Sigmoid colon (tissue), 7 donors: ENCODE measurements around the gene NMT1. TPM values are rescaled to one million over a fixed set of nuclear protein-coding genes. Genes with fewer than 3 reads are reported as not detected.
"Not testable (repeated sequence)": the region's sequence is repeated elsewhere in the genome, so short reads cannot be mapped to it uniquely, and the experiment has no call there.

Source experiments
- DNase-seq: peaks from one replicate; pipeline ENCODE4 v3.0.0-alpha.2; 2019
- H3K27ac ChIP-seq, 4 donors: fragments of 200-600 bp; sonication (generic); one replicate each; pipeline ENCODE4 v1.5.1; 2016 to 2019; ENCODE audit warnings: mild to moderate bottlenecking in 1 of 4
- H3K27me3 ChIP-seq, 3 donors: fragments of 200-600 bp; sonication (generic); one replicate each; pipeline ENCODE4 v1.5.1; 2019; ENCODE audit warnings: mild to moderate bottlenecking in 1 of 3
- H3K36me3 ChIP-seq, 4 donors: fragments of 200-600 bp; sonication (generic); one replicate each; pipeline ENCODE4 v1.5.1; 2016 to 2019
- H3K4me1 ChIP-seq, 4 donors: fragments of 200-600 bp; sonication (generic); one replicate each; pipeline ENCODE4 v1.5.1; 2017 to 2019
- H3K4me3 ChIP-seq, 4 donors: fragments of 200-600 bp; sonication (generic); one replicate each; pipeline ENCODE4 v1.5.1; 2017 to 2019; ENCODE audit warnings: mild to moderate bottlenecking in 2 of 4, moderate library complexity in 1 of 4
- H3K9me3 ChIP-seq, 4 donors: fragments of 200-600 bp in 3 of 4; sonication (generic) in 3 of 4; one replicate each; pipeline versions ENCODE4 v1.5.1 to v1.6.1; 2013 to 2019
- CTCF ChIP-seq, 4 experiments: fragments of 450-650 bp in 3 of 4; fragments of 200-600 bp in 1 of 4; IDR thresholded peaks; one replicate each; pipeline ENCODE4 v1.5.1; 2016 to 2019; ENCODE audit warnings: antibody characterized with exemption in 4 of 4, mild to moderate bottlenecking in 3 of 4, moderate library complexity in 2 of 4
- EP300 ChIP-seq, 4 donors: sonication (generic); formaldehyde crosslinking; IDR thresholded peaks; one replicate each; pipeline ENCODE4 v1.6.1; 2017; ENCODE audit warnings: antibody characterized with exemption in 4 of 4
- POLR2A ChIP-seq, 2 donors: fragments of 450-650 bp; IDR thresholded peaks; one replicate each; pipeline ENCODE4 v1.6.1; 2016; ENCODE audit warnings: antibody characterized with exemption in 2 of 2, mild to moderate bottlenecking in 2 of 2, moderate library complexity in 2 of 2
- POLR2AphosphoS5 ChIP-seq, 4 donors: sonication (generic); formaldehyde crosslinking; IDR thresholded peaks; one replicate each; pipeline ENCODE4 v1.6.1; 2017; ENCODE audit warnings: antibody characterized with exemption in 4 of 4
- WGBS, 2 donors: extraction: QIAGEN DNeasy Blood & Tissue Kit; methylation state at CpG; one replicate each; pipeline ENCODE4 v1.1.7; 2013; 5-methylcytosine and 5-hydroxymethylcytosine counted together
- intact Hi-C: fragments of 100-400 bp; cut with DNase I; formaldehyde crosslinking; loops from one replicate; pipeline ENCODE4 v1.15.1; 2023
- polyA plus RNA-seq, 3 donors: library from polyadenylated mRNA; stranded (reverse); fragments of 200-250 nt; gene quantifications; one replicate each; pipeline ENCODE4 v1.2.3, GENCODE V29; 2013
- total RNA-seq, 4 donors: library from RNA; depleted of rRNA; stranded (reverse); fragments of >200 nt; gene quantifications; one replicate each; pipeline ENCODE4 v1.1.0, GENCODE V29; 2016
- donor health status: healthy with polysubstance abuse.
- donor health status: Bipolar disorder and iron deficiency.
- donor health status: healthy.

NMT1 gene
- total and polyA plus RNA-seq, 7 donors: 13.2 to 59.2 (median 41.0) TPM

GRCh38 chr17:45051060-45051719, 9.9 kb upstream of the NMT1 start, which contains the start of gene DCAKD:
DCAKD (minus strand) TSS chr17:45051632; CDS start chr17:45034885, 16,747 bp downstream.
- peak in 1 of 2 donors; percentile 67 for TF ChIP-seq POLR2A (IDR thresholded peaks at IDR 0.05)
- no peak for TF ChIP-seq EP300 (IDR thresholded peaks at IDR 0.05)
- TF ChIP-seq POLR2AphosphoS5 (IDR thresholded peaks at IDR 0.05): peak; percentile 47 to 79 (median 74)
- TF ChIP-seq CTCF (IDR thresholded peaks at IDR 0.05): no peak
- peak within 1 kb of the TSS; percentile 88 to 95 (median 92) for H3K27ac ChIP-seq
- DNase-seq: peak; percentile 97
- no peaks in the 10 kb centered on the region for H3K27me3 ChIP-seq
- H3K4me3 ChIP-seq: peak within 1 kb of the TSS; percentile 45 to 69 (median 60)
- H3K9me3 ChIP-seq: no peaks in the 10 kb centered on the region
- WGBS, 2 donors: 0% methylated on average over 56 of the region's 56 CpGs
- no peaks in the 10 kb centered on the region for H3K36me3 ChIP-seq
- H3K4me1 ChIP-seq: peaks cover 0 to 30% (median 17%) of the 10 kb centered on the region in 4 donors
- intact Hi-C loops: loop anchor here (5.0 kb wide), 2 partner anchors 41 to 84 kb away; partner anchors contain the start of gene C1QL1

- peak overlapping the region in 3 of 4 donors; percentile 59 to 69 (median 60) for H3K4me3 ChIP-seq
- not testable (repeated sequence) for DNase-seq, H3K36me3 ChIP-seq, H3K9me3 ChIP-seq, H3K27me3 ChIP-seq
- intact Hi-C loops: loop anchor here (5.0 kb wide), 2 partner anchors 41 to 84 kb away; partner anchors contain the start of gene C1QL1
- H3K4me1 ChIP-seq: peaks cover 0 to 30% (median 17%) of the 10 kb centered on the region in 4 donors
- 1 to 2% methylated on average over 7 to 11 of the region's 54 CpGs for WGBS, 2 donors
- peak overlapping the region; percentile 82 to 95 (median 87) for H3K27ac ChIP-seq
These were observed 9.4 kb upstream of the NMT1 start for GRCh38 chr17:45051720-45052051.

- TF ChIP-seq EP300 (IDR thresholded peaks at IDR 0.05): no peak
- TF ChIP-seq POLR2AphosphoS5 (IDR thresholded peaks at IDR 0.05): peak; percentile 65 to 85 (median 68)
- peak; percentile 34 to 58 for TF ChIP-seq POLR2A (IDR thresholded peaks at IDR 0.05)
- no peak for TF ChIP-seq CTCF (IDR thresholded peaks at IDR 0.05)
- 12 to 14% methylated on average over 36 of the region's 36 CpGs for WGBS, 2 donors
- intact Hi-C loops: loop anchor here (5.0 kb wide), 2 partner anchors 40 to 85 kb away; partner anchors contain the start of gene C1QL1
- peak; percentile 80 for DNase-seq
- Histone ChIP-seq H3K27me3 (no peaks in the 10 kb centered on the region), H3K4me1 (peaks cover 0 to 30% (median 17%) of the 10 kb centered on the region in 4 donors), H3K4me3 (peak overlapping the region; percentile 42 to 69 (median 60)), H3K27ac (peak overlapping the region; percentile 82 to 95 (median 87)), H3K9me3 (no peaks in the 10 kb centered on the region), H3K36me3 (no peaks in the 10 kb centered on the region)
These were observed 8.9 kb upstream of the NMT1 start for GRCh38 chr17:45052052-45052772.

GRCh38 chr17:45060382-45060796, 728 bp upstream of the NMT1 start:
- H3K27me3 ChIP-seq: no peaks in the 10 kb centered on the region
- no peak for TF ChIP-seq POLR2A (IDR thresholded peaks at IDR 0.05)
- no peak for TF ChIP-seq CTCF (IDR thresholded peaks at IDR 0.05)
- no peak for TF ChIP-seq POLR2AphosphoS5 (IDR thresholded peaks at IDR 0.05)
- TF ChIP-seq EP300 (IDR thresholded peaks at IDR 0.05): no peak
- no peaks in the 10 kb centered on the region for H3K9me3 ChIP-seq
- peak overlapping the region; percentile 90 to 93 (median 92) for H3K27ac ChIP-seq
- WGBS, 2 donors: 2 to 9% methylated on average over 15 of the region's 15 CpGs
- intact Hi-C loops: loop anchor here (2.0 kb wide), 1 partner anchor 32 kb away; no protein-coding TSS in a partner anchor
- peaks cover 0 to 54% (median 44%) of the 10 kb centered on the region in 4 donors for H3K4me1 ChIP-seq
- H3K4me3 ChIP-seq: peak overlapping the region; percentile 66 to 73 (median 72)
- no peaks in the 10 kb centered on the region for H3K36me3 ChIP-seq
- DNase-seq: no peak
